K562 (cell line): ENCODE measurements around the gene IFRD1. TPM values are rescaled to one million over a fixed set of nuclear protein-coding genes. Genes with fewer than 3 reads are reported as not detected.

Source experiments
- ATAC-seq: fragments of 200-7000 bp; cut with Tn5 transposase; 3 replicates; pipeline ENCODE4 v1.9.1; 2020; ENCODE audit warnings: moderate library complexity
- BruUV-seq: library from RNA; stranded (reverse); fragments of 400-500 nt; replicated peaks from 2 replicates; lab custom pipeline; 2021; lab: Mats Ljungman, UMichigan
- CTCF ChIA-PET: fragments of 300-600 bp; formaldehyde crosslinking; extraction: SDS; loops from one replicate; lab custom pipeline; 2021; ENCODE audit warnings: low intra/inter-chr PET ratio; lab: Yijun Ruan, JAX
- POLR2A ChIA-PET: fragments of 300-600, 350-650 bp; sonication (Branson Sonifier 250); formaldehyde crosslinking; extraction: SDS; loops from one replicate; lab custom pipeline; 2021; ENCODE audit warnings: antibody characterized with exemption, inconsistent platforms; lab: Yijun Ruan, JAX
- DNase-seq, 4 experiments: peaks; one replicate each; pipeline versions ENCODE4 v3.0.0 to v3.0.0-alpha.2; 2011 to 2018; ENCODE audit warnings: low spot score in 3 of 4, mixed read lengths in 3 of 4; ENCODE audit errors: extremely low read depth in 1 of 4
- FAIRE-seq: peaks from 2 replicates; lab custom pipeline; 2011; peaks lifted over from hg19 to GRCh38; lab: Jason Lieb, UNC
- H2AFZ ChIP-seq: 2 replicates; pipeline ENCODE4 v1.6.0; 2011; ENCODE audit warnings: low read depth, low read length, control low read depth, inconsistent platforms
- H3K27ac ChIP-seq: fragments of 200-600 bp; 3 replicates; pipeline ENCODE4 v1.8.0; 2011; ENCODE audit warnings: low read depth, mild to moderate bottlenecking, control low read depth, inconsistent platforms, low read length, moderate library complexity, mixed read lengths; ENCODE audit errors: extremely low read depth
- H3K27me3 ChIP-seq, 2 experiments: fragments of 300-600 bp in 1 of 2; 2 replicates in 1 of 2; 3 replicates in 1 of 2; pipeline versions ENCODE4 v1.6.0 to v1.8.0; 2011; ENCODE audit warnings: inconsistent platforms in 2 of 2, low read length in 2 of 2, mild to moderate bottlenecking in 1 of 2, mixed read lengths in 1 of 2, moderate library complexity in 1 of 2; ENCODE audit not compliant: control insufficient read depth in 2 of 2, insufficient read depth in 2 of 2
- H3K36me3 ChIP-seq: fragments of 300-600 bp; 3 replicates; pipeline ENCODE4 v1.8.0; 2011; ENCODE audit warnings: mild to moderate bottlenecking, low read length, inconsistent platforms; ENCODE audit not compliant: control insufficient read depth, insufficient read depth
- H3K4me1 ChIP-seq, 2 experiments: fragments of 200-600 bp in 1 of 2; replicated peaks in 1 of 2; 2 replicates in 1 of 2; 3 replicates in 1 of 2; pipeline versions ENCODE4 v1.5.1 to v1.8.0; 2011; ENCODE audit warnings: inconsistent platforms in 2 of 2, low read length in 2 of 2, mild to moderate bottlenecking in 1 of 2, mixed read lengths in 1 of 2, moderate library complexity in 1 of 2; ENCODE audit not compliant: control insufficient read depth in 2 of 2, insufficient read depth in 2 of 2
- H3K4me2 ChIP-seq: 2 replicates; pipeline ENCODE4 v1.6.1; 2011; ENCODE audit warnings: low read length, control low read depth, inconsistent platforms, mixed read lengths; ENCODE audit not compliant: insufficient read depth
- H3K4me3 ChIP-seq: fragments of 200-600 bp; sonication (generic), shearing (Covaris generic); 2 replicates; pipeline ENCODE4 v1.5.1; 2016; ENCODE audit warnings: control low read depth, inconsistent platforms
- H3K79me2 ChIP-seq: fragments of 200-600 bp; 3 replicates; pipeline ENCODE4 v1.8.0; 2011; ENCODE audit warnings: low read length, inconsistent platforms; ENCODE audit not compliant: control insufficient read depth, insufficient read depth
- H3K9ac ChIP-seq, 2 experiments: 2 replicates each; pipeline versions ENCODE4 v1.6.0 to v1.6.1; 2011; ENCODE audit warnings: low read depth in 2 of 2, low read length in 2 of 2, control low read depth in 1 of 2, inconsistent platforms in 1 of 2, mild to moderate bottlenecking in 1 of 2, mixed read lengths in 1 of 2; ENCODE audit not compliant: insufficient read depth in 1 of 2
- H3K9me1 ChIP-seq: one replicate; pipeline ENCODE4 v1.6.0; 2011; ENCODE audit warnings: inconsistent platforms, mild to moderate bottlenecking, low read length, moderate library complexity; ENCODE audit not compliant: control insufficient read depth, insufficient read depth
- H3K9me3 ChIP-seq: replicated peaks from 2 replicates; pipeline ENCODE4 v1.5.1; 2011; ENCODE audit warnings: low read depth, low read length, inconsistent platforms; ENCODE audit not compliant: control insufficient read depth, insufficient read depth
- H4K20me1 ChIP-seq: replicated peaks from 2 replicates; pipeline ENCODE4 v1.6.1; 2011; ENCODE audit warnings: low read length, inconsistent platforms, mixed read lengths; ENCODE audit not compliant: control insufficient read depth, insufficient read depth
- CBFA2T2 ChIP-seq: fragments of 450-650 bp; conservative IDR thresholded peaks from 2 replicates; pipeline ENCODE4 v1.6.1; 2017; ENCODE audit warnings: mild to moderate bottlenecking
- E2F3 ChIP-seq: fragments of 250-450 bp; sonication (Bioruptor Pico); IDR thresholded peaks from 2 replicates; pipeline ENCODE4 v1.4.0; 2020; ENCODE audit warnings: mild to moderate bottlenecking
- ELF4 ChIP-seq: fragments of 450-650 bp; formaldehyde crosslinking; IDR thresholded peaks from 2 replicates; pipeline ENCODE4 v1.4.0; 2022; ENCODE audit warnings: missing genetic modification characterization
- KLF16 ChIP-seq: IDR thresholded peaks from 2 replicates; pipeline ENCODE4 v1.6.1; 2016; ENCODE audit warnings: antibody characterized with exemption
- MED1 ChIP-seq: sonication (generic); formaldehyde crosslinking; IDR thresholded peaks from 2 replicates; pipeline ENCODE4 v1.8.1; 2023; ENCODE audit warnings: missing genetic modification reagents, borderline replicate concordance
- SNIP1 ChIP-seq: fragments of 450-650 bp; IDR thresholded peaks from 2 replicates; pipeline ENCODE4 v1.7.1; 2017; ENCODE audit warnings: low read depth, mild to moderate bottlenecking
- STAG1 ChIP-seq: sonication (generic); formaldehyde crosslinking; IDR thresholded peaks from 2 replicates; pipeline ENCODE4 v1.5.0; 2020; ENCODE audit warnings: missing genetic modification reagents, borderline replicate concordance
- TAF9B ChIP-seq: fragments of 450-650 bp; IDR thresholded peaks from 2 replicates; pipeline ENCODE4 v1.6.1; 2018; ENCODE audit warnings: mild to moderate bottlenecking; ENCODE audit not compliant: partially characterized antibody
- TBL1XR1 ChIP-seq, 2 experiments: IDR thresholded peaks; 2 replicates each; pipeline ENCODE4 v1.6.1; 2012; ENCODE audit warnings: improper control_type of control experiment in 2 of 2, low read length in 2 of 2, mild to moderate bottlenecking in 1 of 2
- TCF7 ChIP-seq: sonication (generic); IDR thresholded peaks from 2 replicates; pipeline ENCODE4 v1.6.1; 2016; ENCODE audit warnings: antibody characterized with exemption, borderline replicate concordance
- ZBTB1 ChIP-seq: sonication (generic); formaldehyde crosslinking; IDR thresholded peaks from 2 replicates; pipeline ENCODE4 v1.8.1; 2023; ENCODE audit warnings: missing genetic modification reagents, low read depth, mild to moderate bottlenecking, borderline replicate concordance
- ZNF280B ChIP-seq: fragments of 250-450 bp; sonication (Bioruptor Pico); IDR thresholded peaks from 2 replicates; pipeline ENCODE4 v1.5.1; 2021; ENCODE audit warnings: mild to moderate bottlenecking
- ZNF696 ChIP-seq: fragments of 250-450 bp; sonication (Bioruptor Pico); conservative IDR thresholded peaks from 2 replicates; pipeline ENCODE4 v1.4.0; 2020; ENCODE audit warnings: mild to moderate bottlenecking, moderate library complexity
- ZSCAN32 ChIP-seq: fragments of 450-650 bp; formaldehyde crosslinking; IDR thresholded peaks from 2 replicates; pipeline ENCODE4 v1.4.0; 2020; ENCODE audit warnings: mild to moderate bottlenecking, moderate library complexity
- WGBS: fragments of 100-300 bp; shearing (Covaris generic); methylation state at CpG from one replicate; pipeline ENCODE4 v1.1.6; 2016; ENCODE audit warnings: low coverage, mixed read lengths; ENCODE audit not compliant: insufficient coverage; ENCODE audit errors: missing lambda C conversion rate; 5-methylcytosine and 5-hydroxymethylcytosine counted together
- in situ Hi-C: fragments of 300-500 bp; cut with MboI; formaldehyde crosslinking; loops from 4 replicates; pipeline ENCODE4 v1.15.0; 2018; ENCODE audit warnings: inconsistent platforms, mixed read lengths
- intact Hi-C: fragments of 100-400 bp; cut with micrococcal nuclease; formaldehyde crosslinking; loops from 2 replicates; pipeline ENCODE4 v1.14.2; 2022
- polyA plus RNA-seq, 8 experiments: library from polyadenylated mRNA; depleted of rRNA in 4 of 8; stranded (reverse) in 5 of 8; unstranded in 3 of 8; fragments of >200 nt; fragmentation: Nextera tagmentation in 2 of 8; fragmentation: Illumina TruSeq in 1 of 8; extraction: Ambion mirVana in 2 of 8; extraction: Trizol in 1 of 8; gene quantifications; 2 replicates each; pipeline versions ENCODE4 v1.2.1 to v1.2.3, GENCODE V29; 2011 to 2014; ENCODE audit warnings: inconsistent platforms in 1 of 8, missing spikeins in 1 of 8
- total RNA-seq, 7 experiments: library from RNA; depleted of rRNA in 6 of 7; stranded (reverse); fragments of >200 nt in 6 of 7; fragmentation: Illumina TruSeq in 2 of 7; extraction: Trizol in 2 of 7; gene quantifications; 2 replicates each; pipeline versions ENCODE4 v1.2.1 to v1.2.3, GENCODE V29; 2011 to 2021; ENCODE audit warnings: low replicate concordance in 1 of 7
- TF ChIP-seq, protein P1 (sequence below): fragments of 250-450 bp; sonication (Bioruptor Pico); IDR thresholded peaks from 2 replicates; pipeline ENCODE4 v1.9.0; 2021; ENCODE audit warnings: mild to moderate bottlenecking, inconsistent platforms
- TF ChIP-seq, protein P2 (sequence below), 2 experiments: IDR thresholded peaks; 2 replicates each; pipeline ENCODE4 v1.6.1; 2011; ENCODE audit warnings: borderline replicate concordance in 1 of 2, control low read depth in 1 of 2, low read depth in 1 of 2, low read length in 1 of 2, mild to moderate bottlenecking in 1 of 2, mixed read lengths in 1 of 2, moderate library complexity in 1 of 2; ENCODE audit not compliant: insufficient read depth in 1 of 2, insufficient read length in 1 of 2, poor library complexity in 1 of 2, severe bottlenecking in 1 of 2; ENCODE audit errors: extremely low read depth in 1 of 2

IFRD1 gene
- total and polyA plus RNA-seq, 9 of the 15 experiments (the other 6 are each of a cell fraction or from before 2014, with no cell fraction given): 27.6 to 81.8 (median 68.1) TPM

DNA sequence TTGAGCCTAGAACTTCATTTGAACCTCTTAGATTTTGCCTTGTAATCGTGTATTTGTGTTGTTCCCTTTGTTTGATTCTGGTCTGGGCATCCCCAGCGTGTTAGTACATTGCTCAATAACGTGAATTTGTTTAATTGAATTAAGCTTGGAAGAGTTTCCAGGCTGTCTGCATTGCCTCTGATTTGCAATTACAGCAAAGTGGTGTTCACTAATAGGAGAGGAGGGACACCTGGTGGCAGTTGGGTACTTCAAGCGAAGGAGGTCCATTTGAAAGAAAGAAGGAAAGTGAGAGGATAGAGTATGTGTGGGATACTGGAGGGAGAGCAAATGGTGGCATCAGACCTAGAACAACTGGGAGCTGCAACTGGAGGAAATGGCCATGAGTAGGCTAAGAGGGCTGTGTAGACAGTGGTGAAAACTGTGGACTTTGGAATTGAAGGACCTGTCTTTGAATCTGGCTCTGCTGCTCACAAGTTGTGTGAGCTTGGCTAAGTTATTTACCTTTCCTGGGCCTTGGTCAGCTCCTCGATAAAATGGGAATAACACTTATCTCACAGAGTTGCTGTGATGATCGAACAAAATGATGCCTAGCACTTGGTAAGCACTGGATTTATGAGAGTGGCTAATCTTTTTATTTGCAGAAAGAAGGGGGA is 45.7 kb downstream of the IFRD1 start:
- no peak overlapping the region for H3K27ac ChIP-seq
- no peaks in the 10 kb centered on the region for H3K79me2 ChIP-seq
- peak; percentile 86 for ATAC-seq
- in situ Hi-C loops (no loop called here), intact Hi-C loops (loop anchor here (1.0 to 10.0 kb wide), 5 partner anchors 16 to 755 kb away; partner anchors contain the start of genes DOCK4, LSMEM1 and ZNF277)
- no peaks in the 10 kb centered on the region for H4K20me1 ChIP-seq
- H3K4me2 ChIP-seq: no peak overlapping the region
- no peaks in the 10 kb centered on the region for H3K4me1 ChIP-seq
- H3K9me1 ChIP-seq: no peaks in the 10 kb centered on the region
- H3K36me3 ChIP-seq: no peaks in the 10 kb centered on the region
- BruUV-seq: no TSS peak
- H3K9ac ChIP-seq: no peak overlapping the region
- H3K27me3 ChIP-seq: peaks cover 11 to 13% of the 10 kb centered on the region in 2 experiments
- H3K4me3 ChIP-seq: no peak overlapping the region
- FAIRE-seq: peak; percentile 81
- WGBS: 1% methylated on average over 6 of the region's 6 CpGs
- ChIA-PET CTCF (interaction anchor here (0.6 to 3.2 kb wide), 5 partner anchors 16 to 754 kb away, joined by 3 to 28 read pairs (median 6); no protein-coding TSS in a partner anchor), POLR2A (interaction anchor here (0.9 to 1.3 kb wide), 2 partner anchors 9 to 15 kb away, joined by 3 read pairs; partner anchors contain the start of gene LSMEM1)
- H3K9me3 ChIP-seq: no peaks in the 10 kb centered on the region
- DNase-seq: peak in 3 of 4 experiments; percentile 42 to 73 (median 53)
- no peak overlapping the region for H2AFZ ChIP-seq
- TF ChIP-seq, protein P1, sequence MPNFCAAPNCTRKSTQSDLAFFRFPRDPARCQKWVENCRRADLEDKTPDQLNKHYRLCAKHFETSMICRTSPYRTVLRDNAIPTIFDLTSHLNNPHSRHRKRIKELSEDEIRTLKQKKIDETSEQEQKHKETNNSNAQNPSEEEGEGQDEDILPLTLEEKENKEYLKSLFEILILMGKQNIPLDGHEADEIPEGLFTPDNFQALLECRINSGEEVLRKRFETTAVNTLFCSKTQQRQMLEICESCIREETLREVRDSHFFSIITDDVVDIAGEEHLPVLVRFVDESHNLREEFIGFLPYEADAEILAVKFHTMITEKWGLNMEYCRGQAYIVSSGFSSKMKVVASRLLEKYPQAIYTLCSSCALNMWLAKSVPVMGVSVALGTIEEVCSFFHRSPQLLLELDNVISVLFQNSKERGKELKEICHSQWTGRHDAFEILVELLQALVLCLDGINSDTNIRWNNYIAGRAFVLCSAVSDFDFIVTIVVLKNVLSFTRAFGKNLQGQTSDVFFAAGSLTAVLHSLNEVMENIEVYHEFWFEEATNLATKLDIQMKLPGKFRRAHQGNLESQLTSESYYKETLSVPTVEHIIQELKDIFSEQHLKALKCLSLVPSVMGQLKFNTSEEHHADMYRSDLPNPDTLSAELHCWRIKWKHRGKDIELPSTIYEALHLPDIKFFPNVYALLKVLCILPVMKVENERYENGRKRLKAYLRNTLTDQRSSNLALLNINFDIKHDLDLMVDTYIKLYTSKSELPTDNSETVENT (CRISPR knock-in tag): no peak
- TF ChIP-seq TBL1XR1 (IDR thresholded peaks at IDR 0.05; ENCODE audit: low read length in 2 of 2) (0 out of 4 replicates have a peak, but pooled peaks of 1 of the 2 experiments have one; percentile 13), ELF4 (CRISPR knock-in tag) (no peak), SNIP1 (no peak), TCF7 (no peak), MED1 (CRISPR knock-in tag) (no peak), TAF9B (no peak), KLF16 (peak; percentile 53; the same call in 1 of the 2 replicates), CBFA2T2 (no peak), ZNF696 (no peak), ZSCAN32 (CRISPR knock-in tag) (no peak), E2F3 (CRISPR knock-in tag) (no peak), ZNF280B (CRISPR knock-in tag) (no peak), ZBTB1 (no peak), STAG1 (peak; percentile 57; the same call in 1 of the 2 replicates)
- TF ChIP-seq, protein P2, sequence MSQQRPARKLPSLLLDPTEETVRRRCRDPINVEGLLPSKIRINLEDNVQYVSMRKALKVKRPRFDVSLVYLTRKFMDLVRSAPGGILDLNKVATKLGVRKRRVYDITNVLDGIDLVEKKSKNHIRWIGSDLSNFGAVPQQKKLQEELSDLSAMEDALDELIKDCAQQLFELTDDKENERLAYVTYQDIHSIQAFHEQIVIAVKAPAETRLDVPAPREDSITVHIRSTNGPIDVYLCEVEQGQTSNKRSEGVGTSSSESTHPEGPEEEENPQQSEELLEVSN (IDR thresholded peaks at IDR 0.05; ENCODE audit: borderline replicate concordance in 1 of 2, extremely low read depth in 1 of 2, insufficient read depth in 1 of 2, insufficient read length in 1 of 2, low read depth in 1 of 2, low read length in 1 of 2, poor library complexity in 1 of 2, severe bottlenecking in 1 of 2): no peak
